GM12865 (cell line): ENCODE results near the gene ZBTB34.

Experiments
- DNase-seq: peaks from one replicate; pipeline ENCODE4 v3.0.0; 2010; ENCODE audit warnings: low read depth
- H3K4me3 ChIP-seq: 2 replicates; pipeline ENCODE4 v1.5.1; 2011; ENCODE audit warnings: mild to moderate bottlenecking, low read depth, low read length, control low read depth
- TF ChIP-seq, protein P1 (sequence below): IDR thresholded peaks from 2 replicates; pipeline ENCODE4 v1.5.1; 2011; ENCODE audit warnings: low read length, control low read depth, low read depth, inconsistent platforms; ENCODE audit not compliant: insufficient read depth; ENCODE audit errors: missing control alignments

Gene ZBTB34

GRCh38 chr9:126914458-126915280 lies 54.2 kb downstream of the ZBTB34 start, which contains the start of gene RALGPS1:
Gene RALGPS1, plus strand, starts transcription at chr9:126914782. Its CDS starts 47,508 bp downstream, at chr9:126962290.
- H3K4me3 ChIP-seq = peak within 1 kb of the TSS; percentile 46
- DNase-seq = peak; percentile 96
- TF ChIP-seq, protein P1, sequence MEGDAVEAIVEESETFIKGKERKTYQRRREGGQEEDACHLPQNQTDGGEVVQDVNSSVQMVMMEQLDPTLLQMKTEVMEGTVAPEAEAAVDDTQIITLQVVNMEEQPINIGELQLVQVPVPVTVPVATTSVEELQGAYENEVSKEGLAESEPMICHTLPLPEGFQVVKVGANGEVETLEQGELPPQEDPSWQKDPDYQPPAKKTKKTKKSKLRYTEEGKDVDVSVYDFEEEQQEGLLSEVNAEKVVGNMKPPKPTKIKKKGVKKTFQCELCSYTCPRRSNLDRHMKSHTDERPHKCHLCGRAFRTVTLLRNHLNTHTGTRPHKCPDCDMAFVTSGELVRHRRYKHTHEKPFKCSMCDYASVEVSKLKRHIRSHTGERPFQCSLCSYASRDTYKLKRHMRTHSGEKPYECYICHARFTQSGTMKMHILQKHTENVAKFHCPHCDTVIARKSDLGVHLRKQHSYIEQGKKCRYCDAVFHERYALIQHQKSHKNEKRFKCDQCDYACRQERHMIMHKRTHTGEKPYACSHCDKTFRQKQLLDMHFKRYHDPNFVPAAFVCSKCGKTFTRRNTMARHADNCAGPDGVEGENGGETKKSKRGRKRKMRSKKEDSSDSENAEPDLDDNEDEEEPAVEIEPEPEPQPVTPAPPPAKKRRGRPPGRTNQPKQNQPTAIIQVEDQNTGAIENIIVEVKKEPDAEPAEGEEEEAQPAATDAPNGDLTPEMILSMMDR = no peak

DNA sequence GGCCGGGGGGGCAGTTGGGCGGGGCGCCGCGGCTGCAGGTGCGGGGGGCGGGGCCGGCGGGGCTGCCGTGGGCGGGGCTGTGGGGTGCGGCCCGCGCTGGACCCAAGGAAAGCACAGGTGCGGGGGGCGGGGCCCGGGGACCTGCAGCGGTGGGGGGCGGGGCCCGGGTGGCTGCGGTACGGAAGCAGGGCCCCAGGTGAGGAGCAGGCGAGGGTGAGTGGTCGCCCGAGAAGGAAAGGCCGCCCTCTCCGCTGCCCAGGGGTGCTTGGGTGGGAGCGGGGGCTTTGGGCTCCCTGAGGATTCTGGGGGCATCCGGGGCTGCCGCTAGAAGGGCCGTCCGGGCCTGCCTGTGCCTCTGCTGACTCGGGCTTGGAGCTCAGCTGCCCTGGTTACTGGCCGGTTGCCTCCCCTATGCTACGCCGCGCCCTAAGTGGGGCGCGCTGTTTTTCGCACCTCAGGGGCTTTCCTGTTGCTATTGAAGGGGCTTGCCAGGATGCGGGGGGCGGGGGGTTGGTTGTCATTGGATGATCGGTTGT lies 54.9 kb downstream of the ZBTB34 start:
- peak; percentile 35 for DNase-seq
- peak overlapping the region; percentile 39; the same call in 1 of the 2 replicates for H3K4me3 ChIP-seq
- TF ChIP-seq, protein P1 = no peak

DNA sequence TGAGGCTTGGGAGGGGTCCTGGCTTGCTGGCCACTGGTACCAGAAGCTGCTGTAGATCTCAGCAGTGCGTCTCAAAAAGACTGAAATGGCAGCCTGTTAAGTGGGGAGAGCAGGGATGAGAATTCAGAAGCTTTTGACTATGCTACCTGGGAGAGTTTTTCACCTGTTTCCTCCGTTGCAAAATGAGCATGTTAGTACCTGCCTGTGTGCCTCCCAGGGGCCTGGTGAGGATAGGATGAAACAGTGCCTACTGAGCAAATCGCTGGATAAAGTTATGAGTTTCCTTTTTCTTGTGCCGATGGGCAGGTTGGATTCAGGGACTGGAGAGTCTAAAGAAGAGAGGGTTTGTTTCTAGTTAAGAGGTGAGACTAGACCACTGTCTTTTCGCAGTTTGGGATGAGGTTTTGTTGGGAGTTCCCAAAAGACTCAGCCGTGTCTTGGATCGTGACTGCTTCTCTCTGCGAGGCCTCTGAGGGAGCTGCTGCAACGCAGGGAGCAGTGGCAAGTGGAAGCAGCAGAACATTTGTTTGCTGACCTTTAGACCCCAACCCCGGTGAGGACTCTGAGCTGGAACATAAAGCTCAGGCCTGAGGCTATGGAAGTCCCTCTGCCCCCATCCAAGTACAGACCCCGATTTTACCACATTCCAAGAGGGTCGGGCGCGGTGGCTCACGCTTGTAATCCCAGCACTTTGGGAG lies 55.6 kb downstream of the ZBTB34 start:
- no peak for DNase-seq
- TF ChIP-seq, protein P1 = no peak
- no peak overlapping the region for H3K4me3 ChIP-seq

GRCh38 chr9:126916909-126917308 lies 56.5 kb downstream of the ZBTB34 start:
- H3K4me3 ChIP-seq = no peak overlapping the region
- DNase-seq = no peak
- TF ChIP-seq, protein P1 = no peak

- TF ChIP-seq, protein P1 = no peak
- no peak overlapping the region for H3K4me3 ChIP-seq
- DNase-seq = no peak
Observed at GRCh38 chr9:126919193-126919592, 58.8 kb downstream of the ZBTB34 start.

GRCh38 chr9:126925876-126926275 lies 65.4 kb downstream of the ZBTB34 start:
- no peak overlapping the region for H3K4me3 ChIP-seq
- TF ChIP-seq, protein P1 = no peak
- peak; percentile 13 for DNase-seq
